HG02870 (cell line): ENCODE measurements around the gene REV3L.
"Not testable (repeated sequence)": the region's sequence is repeated elsewhere in the genome, so short reads cannot be mapped to it uniquely, and the experiment has no call there.

ENCODE experiments used
- ATAC-seq: cut with Tn5 transposase; IDR thresholded peaks from one replicate; pipeline ENCODE4 v1.9.1; 2021; ENCODE audit warnings: mild to moderate bottlenecking, moderate library complexity; ENCODE audit not compliant: unreplicated experiment

The REV3L gene

GRCh38 chr6:111499269-111499793 is 16.3 kb upstream of the REV3L start:
- no peak for ATAC-seq

- no peak for ATAC-seq
Observed at GRCh38 chr6:111494951-111495635, 12.1 kb upstream of the REV3L start.

GRCh38 chr6:111492499-111492898 is 9.5 kb upstream of the REV3L start:
- no peak for ATAC-seq

GRCh38 chr6:111490067-111490466 is 7.0 kb upstream of the REV3L start:
- ATAC-seq: no peak

GRCh38 chr6:111487661-111488060 is 4.6 kb upstream of the REV3L start:
- peak; percentile 32 for ATAC-seq

- no peak for ATAC-seq
Observed at GRCh38 chr6:111486921-111487320, 3.9 kb upstream of the REV3L start.

GRCh38 chr6:111486475-111486874 is 3.5 kb upstream of the REV3L start:
- ATAC-seq: no peak

- ATAC-seq: no peak
Observed at GRCh38 chr6:111485342-111485741, 2.3 kb upstream of the REV3L start.

GRCh38 chr6:111484633-111484930 is 1.6 kb upstream of the REV3L start:
- ATAC-seq: no peak

GRCh38 chr6:111483736-111484632 is 966 bp upstream of the REV3L start:
- ATAC-seq: peak; percentile 38

- ATAC-seq: peak; percentile 15
Observed at GRCh38 chr6:111482188-111482958, 645 bp downstream of the REV3L start.

GRCh38 chr6:111481836-111482187 is 1.2 kb downstream of the REV3L start:
- ATAC-seq: no peak

- ATAC-seq: no peak
Observed at GRCh38 chr6:111480988-111481822, 1.8 kb downstream of the REV3L start.

GRCh38 chr6:111478749-111479148 is 4.3 kb downstream of the REV3L start:
- peak; percentile 24 for ATAC-seq

- ATAC-seq: no peak
Observed at GRCh38 chr6:111478064-111478476, 4.9 kb downstream of the REV3L start.

GRCh38 chr6:111477481-111477938 is 5.5 kb downstream of the REV3L start:
- ATAC-seq: peak; percentile 29

- not testable (repeated sequence) for ATAC-seq
Observed at GRCh38 chr6:111476061-111476460, 7.0 kb downstream of the REV3L start.

- no peak for ATAC-seq
Observed at GRCh38 chr6:111474771-111475170, 8.2 kb downstream of the REV3L start.

- ATAC-seq: no peak
Observed at GRCh38 chr6:111474106-111474505, 8.9 kb downstream of the REV3L start.

GRCh38 chr6:111472933-111473435 is 10.0 kb downstream of the REV3L start:
- no peak for ATAC-seq
